Stimulated activated CD8-positive, alpha-beta memory T cell treated with anti-CD3 and anti-CD28 coated beads, Interleukin-12 subunit alpha, Interleukin-12 subunit beta, amount 100 ng/mL, for 24 hours (primary cell): ENCODE results near the gene ICAM1.

Source experiments
- DNase-seq: peaks from one replicate; pipeline ENCODE4 v3.0.0-alpha.2; 2020; ENCODE audit errors: extremely low read depth

ICAM1 gene

GRCh38 chr19:10293637-10294367 is 22.9 kb downstream of the ICAM1 start:
- no peak for DNase-seq

- DNase-seq = no peak
Observed at GRCh38 chr19:10294368-10294697, 23.4 kb downstream of the ICAM1 start.

DNA sequence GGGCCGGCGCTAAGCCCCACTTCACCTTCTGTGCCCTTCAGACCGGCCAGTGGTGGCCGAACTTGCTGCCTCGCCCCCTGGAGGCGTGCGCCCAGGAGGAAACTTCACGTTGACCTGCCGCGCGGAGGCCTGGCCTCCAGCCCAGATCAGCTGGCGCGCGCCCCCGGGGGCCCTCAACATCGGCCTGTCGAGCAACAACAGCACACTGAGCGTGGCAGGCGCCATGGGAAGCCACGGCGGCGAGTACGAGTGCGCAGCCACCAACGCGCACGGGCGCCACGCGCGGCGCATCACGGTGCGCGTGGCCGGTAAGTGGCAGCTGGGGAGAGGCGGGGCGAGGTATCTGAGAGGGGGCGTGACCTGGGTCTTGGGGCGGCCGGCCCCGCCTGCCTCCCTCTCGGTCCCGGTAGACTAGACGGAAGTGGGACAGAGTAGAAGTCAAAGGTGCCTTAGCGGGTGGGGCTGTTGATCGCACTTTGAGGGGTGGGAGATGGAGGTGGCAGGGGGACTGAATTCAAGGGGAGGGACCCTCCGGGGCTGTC is 24.5 kb downstream of the ICAM1 start:
- DNase-seq = no peak

- no peak for DNase-seq
Observed at GRCh38 chr19:10295847-10296591, 25.1 kb downstream of the ICAM1 start.

- DNase-seq = no peak
Observed at GRCh38 chr19:10299545-10300458, 28.9 kb downstream of the ICAM1 start.

GRCh38 chr19:10305139-10305806 is 34.4 kb downstream of the ICAM1 start:
- no peak for DNase-seq

DNA sequence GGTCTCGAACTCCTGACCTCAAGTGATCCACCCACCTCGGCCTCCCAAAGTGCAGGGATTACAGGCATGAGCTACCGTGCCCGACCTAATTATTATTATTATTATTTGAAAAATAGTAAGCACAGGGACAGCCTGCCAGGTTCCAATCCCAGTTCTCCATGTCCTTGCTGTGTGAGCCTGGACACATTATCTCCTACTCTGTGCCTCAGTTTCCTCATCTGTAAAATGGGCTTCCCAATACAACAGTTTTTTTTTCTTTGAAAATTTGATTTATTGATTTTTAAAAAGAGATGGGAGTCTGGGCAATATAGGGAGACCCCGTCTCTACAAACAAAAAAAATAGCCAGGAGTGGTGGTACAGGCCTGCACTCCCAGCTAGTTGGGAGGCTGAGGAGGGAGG is 35.4 kb downstream of the ICAM1 start:
- no peak for DNase-seq

DNA sequence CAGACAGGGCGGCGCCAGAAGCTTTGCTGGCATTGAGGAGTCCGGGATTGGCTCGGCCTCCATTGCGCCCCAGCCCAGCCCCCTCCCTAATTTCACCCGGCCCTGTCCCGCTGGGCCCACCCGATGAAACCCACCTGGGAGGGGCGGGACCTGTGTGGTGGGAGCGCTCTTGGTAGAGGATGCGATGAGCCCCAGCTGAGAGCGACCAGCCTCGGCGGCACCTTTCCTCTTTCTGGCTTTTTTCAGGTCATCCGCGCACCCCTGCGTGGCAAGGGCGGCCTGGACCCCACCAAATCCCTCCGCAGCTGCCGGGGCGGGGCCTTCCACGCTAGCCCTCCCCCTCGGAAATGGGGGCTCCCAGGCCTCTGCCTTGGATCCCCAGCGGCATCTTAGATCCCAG is 38.5 kb downstream of the ICAM1 start, which contains the start of gene ZGLP1:
ZGLP1 (minus strand) TSS at position 393 of the 400 bp plus-strand sequence.
- DNase-seq = no peak

- peak; percentile 77 for DNase-seq
Observed at GRCh38 chr19:10315335-10316214, 44.7 kb downstream of the ICAM1 start, which contains the start of gene FDX2. TSS of gene FDX2 (minus strand) at chr19:10316015. CDS start at chr19:10315996, 19 bp downstream.

- DNase-seq = no peak
Observed at GRCh38 chr19:10316229-10317044, 45.5 kb downstream of the ICAM1 start.

- DNase-seq = no peak
Observed at GRCh38 chr19:10317045-10317856, 46.3 kb downstream of the ICAM1 start.

DNA sequence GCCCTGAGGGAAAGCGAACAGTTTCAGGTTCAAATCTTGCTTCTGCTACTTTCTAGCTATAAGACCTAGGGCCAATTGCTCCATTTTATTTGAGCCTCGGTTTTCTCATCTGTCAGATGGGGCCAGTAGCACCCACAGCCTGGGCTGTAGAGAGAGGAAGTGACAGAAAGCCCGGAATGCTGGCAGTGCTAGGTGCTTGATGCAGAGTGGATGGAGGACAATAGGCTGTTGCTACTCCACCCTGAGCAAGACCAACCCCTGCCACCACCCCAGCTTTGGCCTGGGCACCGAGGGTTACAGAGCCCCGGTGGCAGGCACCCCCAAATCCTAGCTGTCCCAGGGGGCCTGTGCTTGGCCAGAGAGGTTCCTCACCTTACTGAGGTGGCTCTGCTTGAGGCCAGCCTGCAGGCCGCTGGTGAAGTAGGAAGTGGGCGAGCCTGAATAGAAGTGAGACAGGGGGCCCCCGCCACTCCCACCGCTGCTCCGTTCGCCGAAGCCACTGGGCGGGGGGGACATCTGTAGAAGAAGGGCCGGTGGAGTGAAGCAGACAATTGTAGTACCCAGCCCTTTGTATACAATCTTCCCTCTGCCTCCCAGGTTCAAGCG is 47.0 kb downstream of the ICAM1 start:
- no peak for DNase-seq

GRCh38 chr19:10318807-10319682 is 48.1 kb downstream of the ICAM1 start:
- DNase-seq = no peak

DNA sequence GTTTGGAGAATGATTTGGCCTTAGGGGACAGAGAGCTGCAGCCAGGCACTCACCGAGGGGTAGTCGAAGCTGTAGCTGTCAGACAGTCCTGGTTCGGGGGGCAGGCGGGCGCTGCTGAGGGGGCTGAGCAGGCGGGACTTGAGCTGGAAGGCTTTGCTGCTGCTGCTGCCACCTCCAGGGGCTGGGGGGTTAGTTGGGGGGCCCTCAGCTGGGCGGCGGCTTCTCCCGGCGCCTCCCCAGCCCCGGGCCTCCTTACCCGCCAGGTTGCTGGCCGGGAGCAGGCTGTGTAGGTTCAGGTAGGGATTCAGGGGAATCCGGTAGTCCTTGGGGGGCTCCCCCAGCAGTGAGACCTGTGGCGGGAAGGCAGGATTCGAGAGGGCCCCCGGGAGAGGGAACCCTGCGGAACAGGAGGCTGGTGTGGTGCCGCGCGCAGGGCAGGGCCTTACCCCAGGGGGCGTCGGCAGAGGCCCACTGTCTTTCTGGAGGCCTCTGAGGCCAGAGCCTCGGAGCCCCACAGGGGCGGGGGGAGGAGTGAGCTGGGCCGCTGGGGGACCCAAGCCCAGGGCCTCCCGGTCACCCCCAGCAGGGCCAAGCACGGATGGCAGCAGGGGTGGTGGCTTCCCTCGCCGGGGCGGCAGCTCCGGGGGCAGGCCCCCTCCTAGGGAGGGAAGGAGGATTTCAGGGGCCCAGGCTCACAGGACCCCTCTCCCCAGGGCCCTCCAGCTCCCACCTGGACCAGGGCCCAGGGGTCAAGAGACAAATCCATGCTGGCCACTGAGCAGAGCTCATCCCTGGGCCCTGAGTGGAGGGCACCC is 49.9 kb downstream of the ICAM1 start:
- no peak for DNase-seq

- DNase-seq = no peak
Observed at GRCh38 chr19:10321417-10321797, 50.5 kb downstream of the ICAM1 start.
